Measurements from ENCODE around the gene SCEL.

- TF ChIP-seq EZH2 (IDR thresholded peaks at IDR 0.05) (no peak), POLR2AphosphoS5 (IDR thresholded peaks at IDR 0.05; ENCODE audit: borderline replicate concordance, low read depth, low read length) (no peak), FOXP2 (optimal IDR thresholded peaks at IDR 0.05; ENCODE audit: control extremely low read depth, extremely low read length, insufficient read depth) (no peak)
These were observed 28.6 kb upstream of the SCEL start for GRCh38 chr13:77506874-77507273.

All from SK-N-MC (cell line).